ENCODE results near the gene VTI1A. TPM values are rescaled to one million over a fixed set of nuclear protein-coding genes. Genes with fewer than 3 reads are reported as not detected.

Gene VTI1A
- total RNA-seq, 4 donors from 2014 or later = 49.3 to 84.5 (median 61.2) TPM

- Histone ChIP-seq H3K4me1 (no peaks in the 10 kb centered on the region), H3K27me3 (no peaks in the 10 kb centered on the region), H3K36me3 (peaks cover 17 to 55% of the 10 kb centered on the region in 2 donors), H3K4me3 (replicated peaks in 1 of 3) (no peak overlapping the region), H3K27ac (no peak overlapping the region), H3K9me3 (no peaks in the 10 kb centered on the region)
- intact Hi-C loops (cut with DNase I) = no loop called here
- WGBS, 2 donors = 93 to 97% methylated on average over 2 of the region's 2 CpGs
- TF ChIP-seq POLR2A (IDR thresholded peaks at IDR 0.05) = no peak
- peak in 4 of 6 experiments; percentile 25 to 51 (median 44) for TF ChIP-seq CTCF (IDR thresholded peaks at IDR 0.05)
- DNase-seq = no peak
These were observed 11.9 kb upstream of the VTI1A start for GRCh38 chr10:112434988-112435619.

GRCh38 chr10:112438356-112438755 lies 8.7 kb upstream of the VTI1A start:
- Histone ChIP-seq H3K36me3 (peaks cover 16 to 42% of the 10 kb centered on the region in 2 donors), H3K4me3 (replicated peaks in 1 of 3) (no peak overlapping the region), H3K4me1 (no peaks in the 10 kb centered on the region), H3K27me3 (no peaks in the 10 kb centered on the region), H3K27ac (no peak overlapping the region), H3K9me3 (no peaks in the 10 kb centered on the region)
- 96 to 98% methylated on average over 4 of the region's 4 CpGs for WGBS, 2 donors
- no peak for DNase-seq
- TF ChIP-seq CTCF (IDR thresholded peaks at IDR 0.05) = no peak
- TF ChIP-seq POLR2A (IDR thresholded peaks at IDR 0.05) = no peak
- intact Hi-C loops (cut with DNase I) = no loop called here

GRCh38 chr10:112441520-112441919 lies 5.5 kb upstream of the VTI1A start:
- Histone ChIP-seq H3K9me3 (no peaks in the 10 kb centered on the region), H3K4me3 (replicated peaks in 1 of 3) (no peak overlapping the region), H3K36me3 (peaks cover 16 to 34% of the 10 kb centered on the region in 2 donors), H3K4me1 (peaks cover 7 to 8% of the 10 kb centered on the region in 2 donors), H3K27me3 (no peaks in the 10 kb centered on the region), H3K27ac (no peak overlapping the region)
- intact Hi-C loops (cut with DNase I) = no loop called here
- 91 to 92% methylated on average over 1 of the region's 1 CpG for WGBS, 2 donors
- DNase-seq = no peak
- TF ChIP-seq POLR2A (IDR thresholded peaks at IDR 0.05) = no peak
- no peak for TF ChIP-seq CTCF (IDR thresholded peaks at IDR 0.05)

GRCh38 chr10:112442063-112442462 lies 5.0 kb upstream of the VTI1A start:
- Histone ChIP-seq H3K4me3 (replicated peaks in 1 of 3) (no peak overlapping the region), H3K36me3 (peaks cover 16 to 32% of the 10 kb centered on the region in 2 donors), H3K9me3 (no peaks in the 10 kb centered on the region), H3K4me1 (peaks cover 7 to 8% of the 10 kb centered on the region in 2 donors), H3K27me3 (no peaks in the 10 kb centered on the region), H3K27ac (no peak overlapping the region)
- intact Hi-C loops (cut with DNase I) = no loop called here
- no peak for TF ChIP-seq CTCF (IDR thresholded peaks at IDR 0.05)
- no peak for TF ChIP-seq POLR2A (IDR thresholded peaks at IDR 0.05)
- no peak for DNase-seq
- WGBS, 2 donors = 54 to 59% methylated on average over 3 of the region's 3 CpGs

GRCh38 chr10:112446055-112446854 lies 760 bp upstream of the VTI1A start:
- peaks cover 3 to 17% of the 10 kb centered on the region in 2 donors for H3K36me3 ChIP-seq
- peaks cover 12 to 17% of the 10 kb centered on the region in 2 donors for H3K4me1 ChIP-seq
- H3K9me3 ChIP-seq = no peaks in the 10 kb centered on the region
- H3K27me3 ChIP-seq = no peaks in the 10 kb centered on the region
- peak in 1 of 2 donors; percentile 1 for DNase-seq
- TF ChIP-seq CTCF (IDR thresholded peaks at IDR 0.05) (no peak), POLR2A (IDR thresholded peaks at IDR 0.05) (no peak)
- H3K4me3 ChIP-seq (replicated peaks in 1 of 3) = peak overlapping the region; percentile 78 to 96 (median 86)
- 6% methylated on average over 20 of the region's 20 CpGs for WGBS, 2 donors
- intact Hi-C loops (cut with DNase I) = no loop called here
- H3K27ac ChIP-seq = peak overlapping the region; percentile 73 to 86 (median 85)

All from thyroid gland (tissue), 4 donors.